SK-N-SH treated with all-trans-retinoic acid at 6 μM for 48 hours (cell line): Measurements from ENCODE around the gene CPOX.

ENCODE experiments used
- ISL1 ChIP-seq: fragments of 250-450 bp; sonication (Bioruptor Pico); IDR thresholded peaks from 2 replicates; pipeline ENCODE4 v2.1.2; 2022; ENCODE audit warnings: mild to moderate bottlenecking, moderate library complexity
- OSR1 ChIP-seq: fragments of 250-450 bp; sonication (Bioruptor Pico); IDR thresholded peaks from 2 replicates; pipeline ENCODE4 v1.8.0; 2022; ENCODE audit warnings: moderate library complexity, mild to moderate bottlenecking, inconsistent platforms
- RARB ChIP-seq: fragments of 250-450 bp; sonication (Bioruptor Pico); IDR thresholded peaks from 2 replicates; pipeline ENCODE4 v1.8.0; 2021; ENCODE audit warnings: mild to moderate bottlenecking, moderate library complexity
- ZFP3 ChIP-seq: fragments of 250-450 bp; sonication (Bioruptor Pico); IDR thresholded peaks from 2 replicates; pipeline ENCODE4 v1.5.0; 2020; ENCODE audit warnings: mild to moderate bottlenecking, moderate library complexity
- ZNF8 ChIP-seq: fragments of 450-650 bp; formaldehyde crosslinking; IDR thresholded peaks from 2 replicates; pipeline ENCODE4 v1.5.0; 2020; ENCODE audit warnings: mild to moderate bottlenecking, moderate library complexity
- TF ChIP-seq, protein P1 (sequence below): fragments of 250-450 bp; sonication (Bioruptor Pico); IDR thresholded peaks from 2 replicates; pipeline ENCODE4 v1.5.1; 2020; ENCODE audit warnings: low read depth, mild to moderate bottlenecking, moderate library complexity
- TF ChIP-seq, protein P2 (sequence below): fragments of 250-450 bp; sonication (Bioruptor Pico); IDR thresholded peaks from 2 replicates; pipeline ENCODE4 v1.5.0; 2020; ENCODE audit warnings: mild to moderate bottlenecking, moderate library complexity
- TF ChIP-seq, protein P3 (sequence below): fragments of 250-450 bp; sonication (Bioruptor Pico); IDR thresholded peaks from 2 replicates; pipeline ENCODE4 v1.8.0; 2020; ENCODE audit warnings: mild to moderate bottlenecking, moderate library complexity, borderline replicate concordance
- TF ChIP-seq, protein P4 (sequence below): fragments of 250-450 bp; sonication (Bioruptor Pico); IDR thresholded peaks from 2 replicates; pipeline ENCODE4 v1.8.0; 2021; ENCODE audit warnings: low read depth, mild to moderate bottlenecking, moderate library complexity, borderline replicate concordance

DNA sequence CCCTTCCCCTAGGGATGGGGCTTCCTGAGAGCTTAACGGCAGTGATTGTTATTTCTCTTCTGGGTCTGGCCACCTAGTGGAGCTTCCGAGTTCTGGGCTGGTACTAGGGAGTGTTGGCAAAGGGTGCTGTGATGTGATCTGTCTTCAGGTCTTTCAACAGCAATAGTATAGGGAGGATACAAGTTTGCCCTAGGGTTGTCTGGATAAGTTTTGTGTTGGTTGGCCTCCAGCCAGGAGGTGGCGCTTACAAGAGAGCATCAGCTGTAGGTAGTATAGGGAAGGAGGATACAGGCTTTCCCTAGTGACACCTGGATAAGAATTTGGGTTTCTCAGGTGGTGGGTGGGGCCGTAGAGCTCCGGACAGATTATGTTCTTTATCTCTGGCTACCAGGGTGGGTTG, 19.2 kb upstream of the CPOX start:
- TF ChIP-seq OSR1 (CRISPR knock-in tag) (no peak), ZFP3 (CRISPR knock-in tag) (no peak), ISL1 (CRISPR knock-in tag) (no peak), RARB (CRISPR knock-in tag) (no peak), ZNF8 (no peak)
- TF ChIP-seq, protein P1, sequence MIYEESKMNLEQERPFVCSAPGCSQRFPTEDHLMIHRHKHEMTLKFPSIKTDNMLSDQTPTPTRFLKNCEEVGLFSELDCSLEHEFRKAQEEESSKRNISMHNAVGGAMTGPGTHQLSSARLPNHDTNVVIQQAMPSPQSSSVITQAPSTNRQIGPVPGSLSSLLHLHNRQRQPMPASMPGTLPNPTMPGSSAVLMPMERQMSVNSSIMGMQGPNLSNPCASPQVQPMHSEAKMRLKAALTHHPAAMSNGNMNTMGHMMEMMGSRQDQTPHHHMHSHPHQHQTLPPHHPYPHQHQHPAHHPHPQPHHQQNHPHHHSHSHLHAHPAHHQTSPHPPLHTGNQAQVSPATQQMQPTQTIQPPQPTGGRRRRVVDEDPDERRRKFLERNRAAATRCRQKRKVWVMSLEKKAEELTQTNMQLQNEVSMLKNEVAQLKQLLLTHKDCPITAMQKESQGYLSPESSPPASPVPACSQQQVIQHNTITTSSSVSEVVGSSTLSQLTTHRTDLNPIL (CRISPR knock-in tag): no peak
- TF ChIP-seq, protein P2, sequence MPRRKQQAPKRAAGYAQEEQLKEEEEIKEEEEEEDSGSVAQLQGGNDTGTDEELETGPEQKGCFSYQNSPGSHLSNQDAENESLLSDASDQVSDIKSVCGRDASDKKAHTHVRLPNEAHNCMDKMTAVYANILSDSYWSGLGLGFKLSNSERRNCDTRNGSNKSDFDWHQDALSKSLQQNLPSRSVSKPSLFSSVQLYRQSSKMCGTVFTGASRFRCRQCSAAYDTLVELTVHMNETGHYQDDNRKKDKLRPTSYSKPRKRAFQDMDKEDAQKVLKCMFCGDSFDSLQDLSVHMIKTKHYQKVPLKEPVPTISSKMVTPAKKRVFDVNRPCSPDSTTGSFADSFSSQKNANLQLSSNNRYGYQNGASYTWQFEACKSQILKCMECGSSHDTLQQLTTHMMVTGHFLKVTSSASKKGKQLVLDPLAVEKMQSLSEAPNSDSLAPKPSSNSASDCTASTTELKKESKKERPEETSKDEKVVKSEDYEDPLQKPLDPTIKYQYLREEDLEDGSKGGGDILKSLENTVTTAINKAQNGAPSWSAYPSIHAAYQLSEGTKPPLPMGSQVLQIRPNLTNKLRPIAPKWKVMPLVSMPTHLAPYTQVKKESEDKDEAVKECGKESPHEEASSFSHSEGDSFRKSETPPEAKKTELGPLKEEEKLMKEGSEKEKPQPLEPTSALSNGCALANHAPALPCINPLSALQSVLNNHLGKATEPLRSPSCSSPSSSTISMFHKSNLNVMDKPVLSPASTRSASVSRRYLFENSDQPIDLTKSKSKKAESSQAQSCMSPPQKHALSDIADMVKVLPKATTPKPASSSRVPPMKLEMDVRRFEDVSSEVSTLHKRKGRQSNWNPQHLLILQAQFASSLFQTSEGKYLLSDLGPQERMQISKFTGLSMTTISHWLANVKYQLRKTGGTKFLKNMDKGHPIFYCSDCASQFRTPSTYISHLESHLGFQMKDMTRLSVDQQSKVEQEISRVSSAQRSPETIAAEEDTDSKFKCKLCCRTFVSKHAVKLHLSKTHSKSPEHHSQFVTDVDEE (CRISPR knock-in tag): no peak
- TF ChIP-seq, protein P3, sequence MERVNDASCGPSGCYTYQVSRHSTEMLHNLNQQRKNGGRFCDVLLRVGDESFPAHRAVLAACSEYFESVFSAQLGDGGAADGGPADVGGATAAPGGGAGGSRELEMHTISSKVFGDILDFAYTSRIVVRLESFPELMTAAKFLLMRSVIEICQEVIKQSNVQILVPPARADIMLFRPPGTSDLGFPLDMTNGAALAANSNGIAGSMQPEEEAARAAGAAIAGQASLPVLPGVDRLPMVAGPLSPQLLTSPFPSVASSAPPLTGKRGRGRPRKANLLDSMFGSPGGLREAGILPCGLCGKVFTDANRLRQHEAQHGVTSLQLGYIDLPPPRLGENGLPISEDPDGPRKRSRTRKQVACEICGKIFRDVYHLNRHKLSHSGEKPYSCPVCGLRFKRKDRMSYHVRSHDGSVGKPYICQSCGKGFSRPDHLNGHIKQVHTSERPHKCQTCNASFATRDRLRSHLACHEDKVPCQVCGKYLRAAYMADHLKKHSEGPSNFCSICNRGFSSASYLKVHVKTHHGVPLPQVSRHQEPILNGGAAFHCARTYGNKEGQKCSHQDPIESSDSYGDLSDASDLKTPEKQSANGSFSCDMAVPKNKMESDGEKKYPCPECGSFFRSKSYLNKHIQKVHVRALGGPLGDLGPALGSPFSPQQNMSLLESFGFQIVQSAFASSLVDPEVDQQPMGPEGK (CRISPR knock-in tag): no peak
- TF ChIP-seq, protein P4, sequence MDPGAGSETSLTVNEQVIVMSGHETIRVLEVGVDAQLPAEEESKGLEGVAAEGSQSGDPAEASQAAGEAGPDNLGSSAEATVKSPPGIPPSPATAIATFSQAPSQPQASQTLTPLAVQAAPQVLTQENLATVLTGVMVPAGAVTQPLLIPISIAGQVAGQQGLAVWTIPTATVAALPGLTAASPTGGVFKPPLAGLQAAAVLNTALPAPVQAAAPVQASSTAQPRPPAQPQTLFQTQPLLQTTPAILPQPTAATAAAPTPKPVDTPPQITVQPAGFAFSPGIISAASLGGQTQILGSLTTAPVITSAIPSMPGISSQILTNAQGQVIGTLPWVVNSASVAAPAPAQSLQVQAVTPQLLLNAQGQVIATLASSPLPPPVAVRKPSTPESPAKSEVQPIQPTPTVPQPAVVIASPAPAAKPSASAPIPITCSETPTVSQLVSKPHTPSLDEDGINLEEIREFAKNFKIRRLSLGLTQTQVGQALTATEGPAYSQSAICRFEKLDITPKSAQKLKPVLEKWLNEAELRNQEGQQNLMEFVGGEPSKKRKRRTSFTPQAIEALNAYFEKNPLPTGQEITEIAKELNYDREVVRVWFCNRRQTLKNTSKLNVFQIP (CRISPR knock-in tag): no peak
